ENCODE measurements around the gene SEMA3G.

Gene SEMA3G

GRCh38 chr3:52468336-52468735 lies 23.4 kb upstream of the SEMA3G start:
- H3K27ac ChIP-seq = no peak overlapping the region
- TF ChIP-seq ZFX (IDR thresholded peaks at IDR 0.05; ENCODE audit: borderline replicate concordance) (no peak), CTCF (IDR thresholded peaks at IDR 0.05) (no peak)

GRCh38 chr3:52463416-52463815 lies 18.5 kb upstream of the SEMA3G start:
- H3K27ac ChIP-seq = no peak overlapping the region
- TF ChIP-seq CTCF (IDR thresholded peaks at IDR 0.05) (no peak), ZFX (IDR thresholded peaks at IDR 0.05; ENCODE audit: borderline replicate concordance) (no peak)

GRCh38 chr3:52461874-52462273 lies 17.0 kb upstream of the SEMA3G start:
- no peak overlapping the region for H3K27ac ChIP-seq
- TF ChIP-seq ZFX (IDR thresholded peaks at IDR 0.05; ENCODE audit: borderline replicate concordance) (no peak), CTCF (IDR thresholded peaks at IDR 0.05) (no peak)

GRCh38 chr3:52458770-52459545 lies 14.1 kb upstream of the SEMA3G start:
- no peak overlapping the region for H3K27ac ChIP-seq
- TF ChIP-seq CTCF (IDR thresholded peaks at IDR 0.05) (no peak), ZFX (IDR thresholded peaks at IDR 0.05; ENCODE audit: borderline replicate concordance) (no peak)

- TF ChIP-seq CTCF (IDR thresholded peaks at IDR 0.05) = no peak
- TF ChIP-seq ZFX (IDR thresholded peaks at IDR 0.05; ENCODE audit: borderline replicate concordance) = no peak
- 0 out of 2 replicates have a peak overlapping the region, but pooled peaks have one; percentile 79 for H3K27ac ChIP-seq
These were observed 13.3 kb upstream of the SEMA3G start for GRCh38 chr3:52458031-52458760.

- peak overlapping the region; percentile 79 for H3K27ac ChIP-seq
- TF ChIP-seq CTCF (IDR thresholded peaks at IDR 0.05) (no peak), ZFX (IDR thresholded peaks at IDR 0.05; ENCODE audit: borderline replicate concordance) (no peak)
These were observed 11.9 kb upstream of the SEMA3G start for GRCh38 chr3:52456800-52457183.
